Measurements from ENCODE around the gene ZBTB7C. TPM values are rescaled to one million over a fixed set of nuclear protein-coding genes. Genes with fewer than 3 reads are reported as not detected.

The ZBTB7C gene
- total and polyA plus RNA-seq, 2 experiments from 2014 or later, result 2.3 to 5.5 TPM

GRCh38 chr18:48186861-48187260 lies 222.3 kb downstream of the ZBTB7C start:
- H3K27ac ChIP-seq, result no peak overlapping the region

GRCh38 chr18:48186131-48186766 lies 222.9 kb downstream of the ZBTB7C start:
- Histone ChIP-seq H3K9me3 (ENCODE audit: low read depth) (no peaks in the 10 kb centered on the region), H3K27me3 (no peaks in the 10 kb centered on the region), H3K27ac (no peak overlapping the region), H3K4me1 (ENCODE audit: low read depth) (peaks cover 11% of the 10 kb centered on the region), H3K36me3 (no peaks in the 10 kb centered on the region), H3K4me3 (no peak overlapping the region)
- TF ChIP-seq CTCF (IDR thresholded peaks at IDR 0.05; ENCODE audit: low read depth, low read length), result no peak
- peak; percentile 37 to 75 for DNase-seq (ENCODE audit: low read depth in 1 of 2, low spot score in 1 of 2)

More at GRCh38 chr18:48186861-48187260, 222.3 kb downstream of the ZBTB7C start:
- Histone ChIP-seq H3K9me3 (ENCODE audit: low read depth) (no peaks in the 10 kb centered on the region), H3K4me3 (no peak overlapping the region), H3K4me1 (ENCODE audit: low read depth) (peaks cover 17% of the 10 kb centered on the region), H3K27me3 (no peaks in the 10 kb centered on the region), H3K36me3 (no peaks in the 10 kb centered on the region)
- TF ChIP-seq CTCF (IDR thresholded peaks at IDR 0.05; ENCODE audit: low read depth, low read length), result no peak
- no peak for DNase-seq (ENCODE audit: low read depth in 1 of 2, low spot score in 1 of 2)

GRCh38 chr18:48184118-48184517 lies 225.1 kb downstream of the ZBTB7C start:
- TF ChIP-seq CTCF (IDR thresholded peaks at IDR 0.05; ENCODE audit: low read depth, low read length), result no peak
- Histone ChIP-seq H3K4me1 (ENCODE audit: low read depth) (peaks cover 9% of the 10 kb centered on the region), H3K27ac (no peak overlapping the region), H3K27me3 (no peaks in the 10 kb centered on the region), H3K4me3 (no peak overlapping the region), H3K36me3 (no peaks in the 10 kb centered on the region), H3K9me3 (ENCODE audit: low read depth) (no peaks in the 10 kb centered on the region)
- DNase-seq (ENCODE audit: low read depth in 1 of 2, low spot score in 1 of 2), result peak in 1 of 2 donors; percentile 44

GRCh38 chr18:48183613-48184012 lies 225.6 kb downstream of the ZBTB7C start:
- no peak for TF ChIP-seq CTCF (IDR thresholded peaks at IDR 0.05; ENCODE audit: low read depth, low read length)
- Histone ChIP-seq H3K36me3 (no peaks in the 10 kb centered on the region), H3K4me3 (no peak overlapping the region), H3K4me1 (ENCODE audit: low read depth) (peaks cover 9% of the 10 kb centered on the region), H3K27me3 (no peaks in the 10 kb centered on the region), H3K9me3 (ENCODE audit: low read depth) (no peaks in the 10 kb centered on the region), H3K27ac (no peak overlapping the region)
- no peak for DNase-seq (ENCODE audit: low read depth in 1 of 2, low spot score in 1 of 2)

GRCh38 chr18:48182779-48183178 lies 226.4 kb downstream of the ZBTB7C start:
- peaks cover 9% of the 10 kb centered on the region for H3K4me1 ChIP-seq (ENCODE audit: low read depth)
- no peaks in the 10 kb centered on the region for H3K9me3 ChIP-seq (ENCODE audit: low read depth)
- H3K36me3 ChIP-seq, result no peaks in the 10 kb centered on the region
- TF ChIP-seq CTCF (IDR thresholded peaks at IDR 0.05; ENCODE audit: low read depth, low read length), result no peak
- H3K27ac ChIP-seq, result no peak overlapping the region
- H3K27me3 ChIP-seq, result no peaks in the 10 kb centered on the region
- DNase-seq (ENCODE audit: low read depth in 1 of 2, low spot score in 1 of 2), result no peak
- H3K4me3 ChIP-seq, result no peak overlapping the region

Measured in cardiac muscle cell (in vitro differentiated cells and primary cell).